Neural cell (in vitro differentiated cells): ENCODE results near the gene ZNF831. TPM values are rescaled to one million over a fixed set of nuclear protein-coding genes. Genes with fewer than 3 reads are reported as not detected.

Experiments used
- H2AFZ ChIP-seq: fragments of 200-600, 300-800 bp; sonication (generic), shearing (Covaris generic); 2 replicates; pipeline ENCODE4 v1.6.0; 2014; ENCODE audit warnings: low read depth, mild to moderate bottlenecking, antibody characterized with exemption, low read length, moderate library complexity
- H3F3A ChIP-seq: fragments of 200-600 bp; shearing (Covaris generic); 2 replicates; pipeline ENCODE4 v1.6.1; 2016; ENCODE audit warnings: mild to moderate bottlenecking, moderate library complexity, mixed read lengths, antibody characterized with exemption, low read length; ENCODE audit not compliant: insufficient read depth, poor library complexity, severe bottlenecking
- H3K27ac ChIP-seq: fragments of 200-600, 300-800 bp; sonication (generic), shearing (Covaris generic); 2 replicates; pipeline ENCODE4 v1.5.1; 2014; ENCODE audit warnings: mild to moderate bottlenecking, low read length, moderate library complexity
- H3K27me3 ChIP-seq: fragments of 300-800, 200-600 bp; sonication (generic), shearing (Covaris generic); 2 replicates; pipeline ENCODE4 v1.6.0; 2014; ENCODE audit warnings: mild to moderate bottlenecking, low read depth, low read length, moderate library complexity; ENCODE audit not compliant: insufficient read depth
- H3K36me3 ChIP-seq: fragments of 300-800, 200-600 bp; sonication (generic), shearing (Covaris generic); 2 replicates; pipeline ENCODE4 v1.5.1; 2014; ENCODE audit warnings: mild to moderate bottlenecking, antibody characterized with exemption, low read length, moderate library complexity; ENCODE audit not compliant: insufficient read depth
- H3K4me2 ChIP-seq: fragments of 300-800, 200-600 bp; sonication (generic), shearing (Covaris generic); 2 replicates; pipeline ENCODE4 v1.6.0; 2014; ENCODE audit warnings: mild to moderate bottlenecking, low read length
- H3K4me3 ChIP-seq: fragments of 300-800, 200-600 bp; sonication (generic), shearing (Covaris generic); 2 replicates; pipeline ENCODE4 v1.5.1; 2014; ENCODE audit warnings: mild to moderate bottlenecking, low read length, moderate library complexity
- H3K79me2 ChIP-seq: fragments of 200-600 bp; shearing (Covaris generic); replicated peaks from 2 replicates; pipeline ENCODE4 v1.6.0; 2014; ENCODE audit warnings: mild to moderate bottlenecking, low read length, moderate library complexity; ENCODE audit not compliant: insufficient read depth
- H3K9ac ChIP-seq: fragments of 300-800, 200-600 bp; sonication (generic), shearing (Covaris generic); 2 replicates; pipeline ENCODE4 v1.6.1; 2016; ENCODE audit warnings: mild to moderate bottlenecking, low read length, mixed read lengths
- H3K9me2 ChIP-seq: fragments of 200-600 bp; shearing (Covaris generic); 2 replicates; pipeline ENCODE4 v1.6.1; 2016; ENCODE audit warnings: mild to moderate bottlenecking, low read length, mixed read lengths; ENCODE audit not compliant: insufficient read depth
- H3K9me3 ChIP-seq: fragments of 200-600, 300-800 bp; sonication (generic), shearing (Covaris generic); 2 replicates; pipeline ENCODE4 v1.6.1; 2016; ENCODE audit warnings: mild to moderate bottlenecking, mixed run types, low read length, moderate library complexity, mixed read lengths
- H4K20me1 ChIP-seq: fragments of 200-600 bp; shearing (Covaris generic); 2 replicates; pipeline ENCODE4 v1.6.1; 2016; ENCODE audit warnings: mild to moderate bottlenecking, mixed run types; ENCODE audit not compliant: insufficient read depth
- CTCF ChIP-seq: fragments of 450-650 bp; IDR thresholded peaks from 2 replicates; pipeline ENCODE4 v1.5.1; 2014; ENCODE audit warnings: antibody characterized with exemption, mild to moderate bottlenecking, moderate library complexity; ENCODE audit not compliant: poor library complexity, severe bottlenecking
- EP300 ChIP-seq: fragments of 450-650 bp; conservative IDR thresholded peaks from 2 replicates; pipeline ENCODE4 v1.6.1; 2014; ENCODE audit warnings: antibody characterized with exemption, mild to moderate bottlenecking, moderate library complexity; ENCODE audit not compliant: poor library complexity, severe bottlenecking
- EZH2 ChIP-seq: fragments of 200-600, 300-800 bp; shearing (Covaris generic), sonication (generic); IDR thresholded peaks from 2 replicates; pipeline ENCODE4 v1.6.1; 2014; ENCODE audit warnings: antibody characterized with exemption, low read length, borderline replicate concordance, mild to moderate bottlenecking; ENCODE audit not compliant: insufficient read depth, poor library complexity, severe bottlenecking
- MXI1 ChIP-seq: fragments of 450-650 bp; conservative IDR thresholded peaks from 2 replicates; pipeline ENCODE4 v1.6.1; 2014; ENCODE audit warnings: antibody characterized with exemption, mild to moderate bottlenecking; ENCODE audit not compliant: poor library complexity, severe bottlenecking
- POLR2AphosphoS5 ChIP-seq: IDR thresholded peaks from 2 replicates; pipeline ENCODE4 v1.6.1; 2012
- RAD21 ChIP-seq: fragments of 450-650 bp; conservative IDR thresholded peaks from 2 replicates; pipeline ENCODE4 v1.6.1; 2014; ENCODE audit warnings: antibody characterized with exemption, mild to moderate bottlenecking, moderate library complexity
- REST ChIP-seq: IDR thresholded peaks from 2 replicates; pipeline ENCODE4 v1.6.1; 2012; ENCODE audit warnings: borderline replicate concordance
- SMC3 ChIP-seq: fragments of 450-650 bp; conservative IDR thresholded peaks from 2 replicates; pipeline ENCODE4 v1.6.1; 2014; ENCODE audit warnings: antibody characterized with exemption, mild to moderate bottlenecking, moderate library complexity; ENCODE audit not compliant: poor library complexity
- TAF1 ChIP-seq: IDR thresholded peaks from 2 replicates; pipeline ENCODE4 v1.6.1; 2012; ENCODE audit warnings: low read depth
- polyA plus RNA-seq: library from polyadenylated mRNA; depleted of rRNA; stranded (reverse); fragments of >200 nt; gene quantifications from 2 replicates; pipeline ENCODE4 v1.2.3, GENCODE V29; 2014

Gene ZNF831
- polyA plus RNA-seq, 1 donor from 2014 or later = not detected

- no peaks in the 10 kb centered on the region for H3K9me3 ChIP-seq
- H3K27ac ChIP-seq = no peak overlapping the region
- no peaks in the 10 kb centered on the region for H4K20me1 ChIP-seq
These were observed 106.8 kb downstream of the ZNF831 start for GRCh38 chr20:59270380-59270779.

GRCh38 chr20:59273739-59274357 is 110.2 kb downstream of the ZNF831 start:
- Histone ChIP-seq H3K9ac (no peak overlapping the region), H2AFZ (no peak overlapping the region), H3K9me2 (no peaks in the 10 kb centered on the region), H3K9me3 (no peaks in the 10 kb centered on the region), H3K79me2 (no peaks in the 10 kb centered on the region), H3K36me3 (no peaks in the 10 kb centered on the region), H3K4me3 (no peak overlapping the region), H3F3A (peaks cover 3% of the 10 kb centered on the region), H3K27me3 (no peaks in the 10 kb centered on the region), H3K27ac (no peak overlapping the region), H4K20me1 (no peaks in the 10 kb centered on the region), H3K4me2 (no peak overlapping the region)
- TF ChIP-seq POLR2AphosphoS5 = no peak

More at GRCh38 chr20:59270380-59270779, 106.8 kb downstream of the ZNF831 start:
- no peaks in the 10 kb centered on the region for H3K9me2 ChIP-seq
- H3K79me2 ChIP-seq = no peaks in the 10 kb centered on the region
- no peak overlapping the region for H2AFZ ChIP-seq
- H3K9ac ChIP-seq = no peak overlapping the region
- no peaks in the 10 kb centered on the region for H3K27me3 ChIP-seq
- H3K4me2 ChIP-seq = no peak overlapping the region
- no peak for TF ChIP-seq MXI1
- TF ChIP-seq POLR2AphosphoS5 = no peak
- TF ChIP-seq RAD21 = no peak
- TF ChIP-seq TAF1 = no peak
- no peak for TF ChIP-seq CTCF
- no peak for TF ChIP-seq REST
- TF ChIP-seq SMC3 = no peak
- no peak for TF ChIP-seq EZH2
- TF ChIP-seq EP300 = no peak
- no peak overlapping the region for H3K4me3 ChIP-seq
- peaks cover 3% of the 10 kb centered on the region for H3F3A ChIP-seq
- no peaks in the 10 kb centered on the region for H3K36me3 ChIP-seq
